GM18909 (cell line): ENCODE measurements around the gene MAST1.
"Not testable (repeated sequence)": the region's sequence is repeated elsewhere in the genome, so short reads cannot be mapped to it uniquely, and the experiment has no call there.

Experiments used
- ATAC-seq: cut with Tn5 transposase; IDR thresholded peaks from one replicate; pipeline ENCODE4 v1.9.1; 2021; ENCODE audit warnings: mild to moderate bottlenecking; ENCODE audit not compliant: unreplicated experiment, poor library complexity

The MAST1 gene

DNA sequence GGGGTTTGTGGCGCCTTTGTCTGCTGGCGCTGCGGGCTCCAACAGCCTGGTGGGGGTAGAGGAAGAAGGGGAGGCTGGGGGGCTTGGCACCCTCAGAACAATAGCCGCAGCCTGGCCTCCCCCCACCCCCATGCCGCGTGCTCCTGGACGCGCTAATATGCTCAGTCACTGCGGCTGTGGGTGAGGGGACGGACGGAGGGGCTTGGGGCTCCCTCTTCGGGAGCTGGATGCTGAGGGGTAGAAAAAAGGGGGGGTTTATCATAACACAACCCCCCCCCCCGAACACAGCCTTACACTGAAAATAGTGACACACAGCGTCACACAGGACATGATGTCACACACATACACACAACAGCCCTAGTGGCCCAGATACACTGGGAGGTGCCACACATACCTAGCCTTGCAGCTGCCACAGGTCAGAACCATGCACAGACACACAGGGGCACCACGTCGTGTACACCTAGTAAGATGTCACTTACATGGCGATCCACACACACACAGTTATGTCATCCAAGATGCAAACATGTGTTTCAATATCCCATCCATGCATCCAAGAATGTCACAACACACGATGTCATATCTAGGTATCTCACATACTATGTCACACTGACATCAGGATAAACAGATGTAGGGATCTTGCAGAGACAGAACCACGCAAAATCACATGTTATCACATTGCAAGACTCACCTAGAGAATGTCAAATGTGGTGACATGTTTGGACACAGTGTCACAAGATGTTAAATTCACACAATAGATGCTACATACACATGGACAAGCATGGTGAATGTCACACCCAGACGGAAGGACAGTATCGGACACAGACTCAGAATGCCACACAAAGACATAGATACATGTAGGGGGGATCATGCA, 806 bp downstream of the MAST1 start:
- no peak for ATAC-seq

DNA sequence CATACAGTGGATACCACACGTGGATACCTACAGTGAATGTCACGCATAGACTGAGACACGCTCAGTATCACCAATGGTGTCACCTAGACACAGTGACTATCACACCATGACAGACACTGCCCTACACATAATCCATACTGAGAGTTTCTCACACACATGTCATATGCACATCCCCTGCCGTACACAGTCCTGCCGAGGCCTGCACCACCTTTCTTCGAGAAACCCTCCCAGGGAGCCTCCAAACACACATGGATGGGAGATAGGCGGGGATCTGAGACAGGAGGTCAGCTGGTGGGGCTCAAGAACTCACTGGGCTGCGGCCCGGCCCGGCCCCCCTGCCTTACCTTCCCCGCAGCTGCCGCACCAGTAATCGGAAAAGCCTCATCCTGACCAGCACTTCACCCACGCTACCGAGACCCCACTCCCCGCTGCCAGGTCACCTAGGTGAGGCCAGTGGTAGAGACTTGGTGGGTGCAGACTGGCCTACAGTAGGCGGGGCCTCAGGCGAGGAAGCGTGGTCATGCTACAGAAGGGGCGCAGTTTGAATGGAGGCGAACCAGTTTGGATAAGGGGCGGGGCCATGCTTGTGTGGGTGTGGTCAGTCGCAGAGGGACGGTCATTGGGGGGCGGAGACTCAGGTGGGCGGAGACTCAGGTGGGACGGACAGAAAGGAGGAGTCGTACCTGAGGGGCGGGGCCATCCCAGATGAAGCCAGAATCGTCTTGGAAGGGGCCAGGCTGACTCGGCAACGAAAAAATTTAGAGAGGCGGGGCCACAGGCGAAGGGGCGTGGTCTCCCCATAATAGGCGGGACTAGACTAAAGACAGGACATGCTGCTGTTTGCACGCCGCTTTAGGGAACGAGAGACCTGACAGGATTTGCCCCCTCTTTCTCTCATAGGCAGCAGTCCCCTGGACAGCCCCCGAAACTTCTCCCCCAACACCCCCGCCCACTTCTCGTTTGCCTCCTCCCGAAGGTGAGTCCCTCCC, 2.1 kb downstream of the MAST1 start:
- ATAC-seq, result no peak

DNA sequence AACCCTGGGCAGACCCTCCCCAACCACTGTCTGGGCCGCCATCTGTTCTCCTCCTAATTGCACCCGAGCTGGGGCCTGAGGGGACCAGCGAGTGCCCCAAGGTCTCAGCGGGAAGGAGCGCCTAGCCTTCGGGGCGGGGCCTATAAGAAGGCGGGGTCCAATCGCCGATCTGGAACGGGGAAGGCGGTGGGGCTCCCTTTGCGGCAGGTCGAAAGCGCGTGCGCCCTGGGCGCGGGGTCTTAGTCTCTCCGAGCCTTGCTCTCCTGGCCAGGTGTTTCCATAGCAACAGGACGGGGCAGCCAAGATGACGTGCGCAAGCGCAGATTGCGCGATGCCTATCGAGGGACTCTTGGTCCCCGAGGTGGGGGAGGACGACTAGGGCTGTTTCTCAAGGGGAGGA, 2.8 kb downstream of the MAST1 start:
- no peak for ATAC-seq

DNA sequence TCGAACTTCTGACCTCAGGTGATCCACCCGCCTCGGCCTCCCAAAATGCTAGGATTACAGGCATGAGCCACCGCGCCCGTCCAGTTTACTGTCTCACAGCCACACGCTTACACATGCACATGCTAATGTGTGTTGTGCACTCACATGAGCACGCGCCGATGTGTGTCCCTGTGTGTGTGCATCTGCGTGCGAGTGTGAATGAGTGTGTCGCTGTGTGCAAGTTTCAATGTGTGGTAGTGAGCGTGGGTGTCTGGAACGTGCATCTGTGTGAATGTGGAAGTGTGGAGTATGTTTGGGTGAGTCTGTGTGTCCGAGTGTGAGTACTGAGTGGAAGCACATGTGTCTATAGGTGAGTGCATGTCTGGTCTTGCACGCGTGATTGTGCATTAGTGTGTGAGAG, 4.2 kb downstream of the MAST1 start:
- no peak for ATAC-seq

DNA sequence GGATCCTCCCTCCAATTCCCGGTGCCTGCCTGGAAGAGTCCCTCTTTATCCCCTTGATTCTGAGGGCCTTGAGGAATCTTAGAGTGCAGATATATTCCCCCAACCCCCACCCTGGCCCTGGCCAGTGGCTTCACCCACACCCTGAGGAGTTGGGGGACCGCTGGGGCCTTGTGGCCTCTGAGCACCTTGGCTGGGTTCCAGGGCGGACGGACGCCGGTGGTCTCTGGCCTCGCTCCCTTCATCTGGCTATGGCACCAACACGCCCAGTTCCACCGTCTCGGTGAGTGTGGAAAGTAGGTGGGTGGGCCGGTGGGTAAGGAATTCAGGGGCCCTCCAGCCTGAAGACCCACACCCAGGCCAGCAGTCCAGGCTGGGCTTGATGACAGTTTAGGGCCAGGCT, 5.0 kb downstream of the MAST1 start:
- no peak for ATAC-seq

DNA sequence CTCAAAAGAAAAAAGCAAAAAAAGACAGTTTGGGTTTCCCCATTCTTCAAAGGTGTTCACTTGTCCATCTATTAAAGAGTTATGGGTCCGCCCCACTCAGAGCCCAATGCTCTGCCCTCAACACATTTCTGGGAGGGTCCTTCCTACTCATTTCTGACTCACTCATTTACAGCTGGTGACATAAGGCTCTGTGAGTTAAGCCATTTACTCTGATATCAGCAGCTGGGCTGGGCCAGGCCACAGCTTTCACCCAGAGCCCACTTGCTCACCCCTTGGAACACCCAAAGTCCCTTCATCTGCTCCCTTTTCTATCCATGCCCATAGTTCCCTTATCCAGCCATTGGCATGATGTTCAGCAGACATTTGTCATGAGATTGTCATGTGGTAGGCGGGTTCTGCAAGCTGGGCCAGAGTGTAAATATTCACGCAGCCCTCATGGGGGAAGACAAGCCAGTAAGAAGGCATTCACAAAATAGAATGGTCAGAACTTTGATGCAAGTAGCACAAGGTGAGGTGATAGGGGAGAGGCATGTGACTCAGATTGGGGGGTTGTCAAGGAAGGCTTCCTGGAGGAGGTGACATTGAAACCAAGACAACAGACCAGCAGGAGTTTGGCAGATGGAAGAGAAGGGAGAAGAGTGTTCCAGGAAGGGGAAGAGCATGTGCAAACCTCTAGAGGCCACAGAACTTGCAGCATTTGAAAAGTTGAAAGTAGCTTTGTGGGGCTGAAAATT, 5.9 kb downstream of the MAST1 start:
- no peak for ATAC-seq

DNA sequence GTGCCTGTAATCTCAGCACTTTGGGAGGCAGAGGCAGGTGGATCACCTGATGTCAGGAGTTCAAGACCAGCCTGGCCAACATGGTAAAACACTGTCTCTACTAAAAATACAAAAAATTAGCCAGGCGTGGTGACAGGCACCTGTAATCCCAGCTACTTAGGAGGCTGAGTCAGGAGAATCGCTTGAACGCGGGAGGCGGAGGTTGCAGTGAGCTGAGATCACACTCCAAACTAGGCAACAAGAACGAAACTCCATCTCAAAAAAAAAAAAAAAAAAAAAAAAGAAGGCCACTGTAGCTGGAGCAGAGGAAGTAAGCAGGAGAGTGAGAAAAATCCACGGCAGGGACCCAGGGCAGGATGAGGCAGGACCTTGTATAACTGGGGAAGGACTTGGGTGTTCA, 8.3 kb downstream of the MAST1 start:
- not testable (repeated sequence) for ATAC-seq

DNA sequence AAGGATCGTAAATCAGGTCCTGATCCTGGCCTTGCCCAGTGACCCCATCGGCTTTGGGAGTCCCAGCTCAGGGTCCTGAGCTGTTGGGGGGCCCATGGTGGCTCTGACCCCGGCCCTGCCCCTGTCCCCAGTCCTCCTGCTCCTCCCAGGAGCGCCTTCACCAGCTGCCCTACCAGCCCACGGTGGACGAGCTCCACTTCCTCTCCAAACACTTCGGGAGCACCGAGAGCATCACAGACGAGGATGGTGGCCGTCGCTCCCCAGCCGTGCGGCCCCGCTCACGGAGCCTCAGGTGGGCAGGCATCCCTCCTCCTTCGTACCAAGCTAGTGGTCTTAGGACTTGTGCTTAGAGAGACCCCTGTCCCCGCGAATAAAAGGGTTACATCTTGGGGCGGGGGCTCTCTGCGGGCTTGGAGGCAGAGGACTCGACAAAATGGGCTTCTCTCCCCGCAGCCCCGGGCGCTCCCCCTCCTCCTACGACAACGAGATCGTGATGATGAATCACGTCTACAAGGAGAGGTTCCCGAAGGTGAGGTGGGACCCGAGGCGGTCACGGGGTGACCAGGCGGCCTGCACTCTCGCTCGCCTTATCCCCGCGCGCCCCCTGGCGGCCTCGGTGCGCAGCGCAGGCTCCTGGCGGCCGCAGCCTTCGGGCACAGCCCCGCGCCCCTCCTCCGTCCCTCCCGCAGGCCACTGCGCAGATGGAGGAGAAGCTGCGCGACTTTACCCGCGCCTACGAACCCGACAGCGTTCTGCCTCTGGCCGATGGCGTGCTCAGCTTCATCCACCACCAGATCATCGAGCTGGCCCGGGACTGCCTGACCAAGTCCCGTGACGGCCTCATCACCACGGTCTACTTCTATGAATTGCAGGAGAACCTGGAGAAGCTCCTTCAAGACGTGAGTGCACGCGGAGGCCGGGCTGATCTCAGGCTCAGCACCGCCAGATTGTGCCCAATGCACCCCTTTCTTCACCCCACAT, 9.1 kb downstream of the MAST1 start:
- ATAC-seq, result peak; percentile 65

DNA sequence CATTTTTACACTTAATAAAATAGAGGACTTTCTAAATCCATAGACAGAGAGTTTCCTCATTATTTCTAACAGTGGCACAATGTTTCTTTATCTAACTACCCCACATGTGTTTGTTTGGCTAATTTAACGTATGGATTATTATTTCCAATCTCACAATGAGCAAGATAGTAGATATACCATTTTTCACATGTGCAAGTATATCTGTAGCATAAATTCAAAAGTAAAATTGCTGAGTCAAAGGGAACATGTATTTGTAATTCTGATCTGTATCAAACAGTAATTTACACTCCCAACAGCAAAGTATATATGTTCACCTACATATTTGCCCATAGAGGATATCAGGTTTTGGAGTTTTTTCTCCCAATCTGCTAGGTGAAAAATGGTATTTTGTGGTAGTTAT, 18.3 kb downstream of the MAST1 start:
- no peak for ATAC-seq

DNA sequence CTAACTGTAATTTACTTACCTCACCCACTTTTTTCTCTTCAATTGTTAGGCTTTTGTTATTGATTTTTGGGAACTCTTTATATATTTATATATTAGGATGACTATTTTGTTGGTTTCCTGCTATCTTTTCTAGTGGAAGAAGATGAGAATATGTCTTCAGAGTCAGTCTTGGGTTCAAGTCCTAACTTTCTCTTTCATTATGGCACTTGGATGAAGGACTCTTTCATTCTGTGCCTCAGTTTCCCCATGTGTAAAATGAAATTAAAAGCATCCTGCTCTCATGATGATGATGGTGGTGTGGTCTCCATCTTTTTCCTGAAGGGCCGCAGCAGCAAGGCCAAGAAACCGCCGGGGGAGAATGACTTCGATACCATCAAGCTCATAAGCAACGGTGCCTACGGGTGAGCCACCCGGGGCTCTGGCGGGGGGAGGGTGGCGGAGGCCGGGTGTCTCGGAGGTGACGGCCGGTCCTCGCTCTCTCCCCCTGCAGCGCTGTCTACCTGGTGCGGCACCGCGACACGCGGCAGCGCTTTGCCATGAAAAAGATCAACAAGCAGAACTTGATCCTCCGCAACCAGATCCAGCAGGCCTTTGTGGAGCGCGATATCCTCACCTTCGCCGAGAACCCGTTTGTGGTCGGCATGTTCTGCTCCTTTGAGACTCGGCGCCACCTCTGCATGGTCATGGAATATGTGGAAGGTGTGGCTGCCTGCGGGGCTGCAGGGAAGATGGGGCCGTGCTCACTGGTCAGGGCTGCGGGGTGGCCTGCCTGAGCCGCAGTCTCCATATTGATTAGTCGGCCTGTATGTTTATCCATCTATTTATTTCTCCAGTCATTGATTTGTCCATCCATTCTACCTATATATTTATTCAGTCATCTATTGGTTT, 20.0 kb downstream of the MAST1 start:
- ATAC-seq, result no peak

DNA sequence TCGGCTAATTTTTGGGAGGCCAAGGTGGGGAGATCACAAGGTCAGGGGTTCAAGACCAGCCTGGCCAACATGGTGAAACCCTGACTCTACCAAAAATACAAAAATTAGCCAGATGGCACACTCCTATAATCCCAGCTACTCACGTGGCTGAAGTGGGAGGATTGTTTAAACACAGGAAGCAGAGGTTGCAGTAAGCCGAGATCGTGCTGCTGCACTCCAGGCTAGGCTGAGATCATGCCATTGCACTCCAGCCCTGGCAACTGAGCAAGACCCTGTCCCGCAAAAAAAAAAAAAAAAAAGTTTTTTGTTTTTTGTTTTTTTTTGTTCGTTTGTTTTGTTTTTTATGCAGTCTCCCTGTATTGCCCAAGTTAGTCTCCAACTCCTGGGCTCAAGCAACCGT, 21.2 kb downstream of the MAST1 start:
- no peak for ATAC-seq

DNA sequence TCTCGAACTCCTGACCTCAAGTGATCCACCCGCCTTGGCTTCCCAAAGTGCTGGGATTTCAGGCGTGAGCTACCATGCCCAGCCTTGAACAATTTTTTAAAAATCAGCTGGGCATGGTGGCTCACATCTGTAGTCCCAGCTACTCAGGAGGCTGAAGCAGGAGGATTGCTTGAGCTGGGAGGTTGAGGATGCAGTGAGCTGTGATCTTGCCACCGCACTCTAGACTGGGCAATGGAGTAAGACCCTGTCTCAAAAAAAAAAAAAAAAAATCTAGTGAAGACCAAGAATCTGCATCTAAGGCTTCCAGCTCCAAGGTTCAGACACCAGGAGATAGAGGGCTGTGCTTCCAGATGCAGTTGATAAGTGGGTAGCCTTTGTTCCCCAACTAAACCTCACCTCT, 25.8 kb downstream of the MAST1 start:
- ATAC-seq, result no peak

DNA sequence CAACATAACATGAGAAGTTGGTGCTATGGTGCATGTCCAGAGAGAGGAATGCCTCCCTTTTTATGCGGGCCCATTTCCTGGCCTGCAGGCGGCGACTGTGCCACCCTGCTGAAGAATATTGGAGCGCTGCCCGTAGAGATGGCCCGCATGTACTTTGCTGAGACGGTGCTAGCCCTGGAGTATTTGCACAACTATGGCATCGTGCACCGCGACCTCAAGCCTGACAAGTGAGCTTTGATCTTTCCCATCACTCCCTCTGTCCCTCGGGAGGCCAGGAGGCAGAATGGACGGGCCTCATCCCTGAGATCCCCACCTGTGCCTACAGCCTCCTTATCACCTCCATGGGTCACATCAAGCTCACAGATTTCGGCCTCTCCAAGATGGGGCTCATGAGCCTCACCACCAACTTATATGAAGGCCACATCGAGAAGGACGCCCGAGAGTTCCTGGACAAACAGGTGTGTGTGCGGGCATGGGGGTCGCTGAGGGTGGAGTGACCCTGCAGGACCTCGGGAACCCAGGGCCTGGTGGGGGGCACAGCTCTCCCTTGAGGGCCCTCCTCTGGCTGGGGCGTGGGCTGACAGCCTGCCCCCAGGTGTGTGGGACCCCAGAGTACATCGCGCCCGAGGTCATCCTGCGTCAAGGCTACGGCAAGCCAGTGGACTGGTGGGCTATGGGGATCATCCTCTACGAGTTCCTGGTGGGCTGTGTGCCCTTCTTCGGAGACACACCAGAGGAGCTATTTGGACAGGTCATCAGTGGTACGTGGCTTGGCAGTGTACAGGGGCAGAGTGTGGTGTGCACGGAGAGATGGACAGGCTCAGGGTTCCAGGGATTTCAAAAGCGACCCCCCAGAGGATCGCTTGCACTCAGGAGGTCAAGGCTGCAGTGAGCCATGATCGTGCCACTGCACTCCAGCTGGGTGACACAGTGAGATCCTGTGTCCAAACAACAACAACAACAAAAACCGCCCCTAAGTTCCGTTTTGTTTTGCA, 26.7 kb downstream of the MAST1 start:
- no peak for ATAC-seq

DNA sequence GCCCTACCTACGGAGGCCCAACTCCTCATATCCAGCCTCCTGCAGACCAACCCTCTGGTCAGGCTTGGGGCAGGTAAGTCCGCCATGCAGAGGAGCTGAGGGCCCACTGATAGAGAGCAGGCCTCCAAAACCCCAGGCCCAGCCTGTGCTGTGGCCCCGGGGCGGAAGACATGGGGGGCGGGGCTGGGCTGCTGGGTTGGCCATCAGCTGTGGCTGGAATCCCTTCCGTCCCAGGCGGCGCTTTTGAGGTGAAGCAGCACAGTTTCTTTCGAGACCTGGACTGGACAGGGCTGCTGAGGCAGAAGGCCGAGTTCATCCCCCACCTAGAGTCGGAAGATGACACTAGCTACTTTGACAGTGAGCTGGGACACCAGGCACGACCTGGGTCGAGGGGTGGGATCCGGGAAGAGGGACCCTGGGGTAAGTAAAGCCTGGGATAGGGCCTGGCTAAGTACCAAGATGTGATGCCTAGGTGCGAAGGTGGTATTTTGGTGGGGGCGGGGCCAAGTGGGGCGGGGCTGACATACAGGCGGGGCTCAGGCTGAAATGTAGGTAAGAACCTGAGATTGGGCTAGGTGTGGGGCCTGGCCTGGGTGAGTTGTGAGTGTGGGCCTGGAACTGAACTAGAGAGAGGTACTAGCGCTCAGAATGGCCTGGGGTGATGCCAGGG, 27.6 kb downstream of the MAST1 start:
- ATAC-seq, result no peak

DNA sequence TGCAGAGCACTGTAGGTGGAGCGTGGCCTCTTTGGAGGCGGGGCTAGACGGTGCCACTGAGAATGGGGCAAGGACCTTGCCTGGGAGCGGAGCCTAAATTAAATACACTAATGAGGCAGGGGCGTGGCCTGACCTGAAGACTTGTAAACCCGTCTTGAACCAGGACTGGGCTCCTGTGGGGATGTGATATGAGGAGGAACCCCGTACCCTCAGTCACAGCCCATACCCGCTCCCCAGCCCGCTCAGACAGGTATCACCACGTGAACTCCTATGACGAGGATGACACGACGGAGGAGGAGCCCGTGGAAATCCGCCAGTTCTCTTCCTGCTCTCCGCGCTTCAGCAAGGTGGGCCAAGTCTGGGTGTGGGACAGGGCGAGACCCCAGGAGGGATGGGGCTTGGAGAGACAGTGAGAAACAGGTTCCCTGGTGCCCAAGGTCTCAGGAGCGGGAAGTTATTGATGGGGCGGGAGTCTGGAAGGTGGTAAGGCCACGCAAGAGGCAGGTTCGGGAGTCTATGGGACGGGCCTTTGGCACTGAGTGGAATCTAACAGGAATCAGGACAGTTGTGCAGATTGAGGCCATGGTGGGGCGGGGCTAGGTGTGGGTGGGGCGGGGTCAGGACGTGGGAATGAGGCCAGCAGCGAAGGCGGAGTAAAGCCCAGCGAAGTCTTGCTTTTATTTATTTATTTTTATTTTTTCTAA, 28.3 kb downstream of the MAST1 start:
- no peak for ATAC-seq
